H7 (cell line): Measurements from ENCODE around the gene UNC119B. TPM values are rescaled to one million over a fixed set of nuclear protein-coding genes. Genes with fewer than 3 reads are reported as not detected.
"Not testable (repeated sequence)": the region's sequence is repeated elsewhere in the genome, so short reads cannot be mapped to it uniquely, and the experiment has no call there.

Source experiments
- DNase-seq: peaks from one replicate; pipeline ENCODE4 v3.0.0; 2012
- H3K27me3 ChIP-seq: 2 replicates; pipeline ENCODE4 v1.6.0; 2011; ENCODE audit warnings: mild to moderate bottlenecking, low read length; ENCODE audit not compliant: control insufficient read depth, insufficient read depth
- H3K36me3 ChIP-seq: replicated peaks from 2 replicates; pipeline ENCODE4 v1.5.1; 2011; ENCODE audit warnings: low read length; ENCODE audit not compliant: control insufficient read depth, insufficient read depth
- H3K4me3 ChIP-seq: 2 replicates; pipeline ENCODE4 v1.5.1; 2011; ENCODE audit warnings: low read depth, mild to moderate bottlenecking, control low read depth, low read length, moderate library complexity; ENCODE audit not compliant: insufficient read depth
- total RNA-seq: library from RNA; depleted of rRNA; stranded (reverse); fragments of >200 nt; shearing (Covaris generic); gene quantifications from 2 replicates; pipeline ENCODE4 v1.2.3, GENCODE V29; 2014; rRNA removed

The UNC119B gene
- total RNA-seq = 15.8 and 26.4 TPM in 2 replicates

- peaks cover 4% of the 10 kb centered on the region for H3K36me3 ChIP-seq
- no peaks in the 10 kb centered on the region for H3K27me3 ChIP-seq
- peak within 1 kb of the TSS; percentile 79 for H3K4me3 ChIP-seq
- peak; percentile 97 for DNase-seq
Observed at GRCh38 chr12:120710031-120710804, at the start of gene UNC119B. TSS of gene UNC119B (plus strand) at chr12:120710458. CDS start at chr12:120710475, 17 bp downstream.

- no peak overlapping the region for H3K4me3 ChIP-seq
- H3K27me3 ChIP-seq = no peaks in the 10 kb centered on the region
- H3K36me3 ChIP-seq = no peaks in the 10 kb centered on the region
- DNase-seq = no peak
Observed at GRCh38 chr12:120661432-120661831, 48.8 kb upstream of the UNC119B start.

- DNase-seq = no peak
- Histone ChIP-seq H3K36me3 (no peaks in the 10 kb centered on the region), H3K27me3 (no peaks in the 10 kb centered on the region), H3K4me3 (no peak overlapping the region)
Observed at GRCh38 chr12:120662879-120663278, 47.4 kb upstream of the UNC119B start.

- H3K36me3 ChIP-seq = no peaks in the 10 kb centered on the region
- H3K27me3 ChIP-seq = no peaks in the 10 kb centered on the region
- DNase-seq = no peak
- no peak overlapping the region for H3K4me3 ChIP-seq
Observed at GRCh38 chr12:120663741-120664140, 46.5 kb upstream of the UNC119B start.

GRCh38 chr12:120666571-120667390 is 43.5 kb upstream of the UNC119B start:
- DNase-seq = peak; percentile 72
- Histone ChIP-seq H3K36me3 (no peaks in the 10 kb centered on the region), H3K4me3 (no peak overlapping the region), H3K27me3 (no peaks in the 10 kb centered on the region)

- no peaks in the 10 kb centered on the region for H3K27me3 ChIP-seq
- peak; percentile 80 for DNase-seq
- no peaks in the 10 kb centered on the region for H3K36me3 ChIP-seq
- no peak overlapping the region for H3K4me3 ChIP-seq
Observed at GRCh38 chr12:120668091-120668867, 42.0 kb upstream of the UNC119B start.

- no peaks in the 10 kb centered on the region for H3K27me3 ChIP-seq
- peak; percentile 78 for DNase-seq
- no peaks in the 10 kb centered on the region for H3K36me3 ChIP-seq
- peak overlapping the region; percentile 10; the same call in 1 of the 2 replicates for H3K4me3 ChIP-seq
Observed at GRCh38 chr12:120668868-120669840, 41.1 kb upstream of the UNC119B start.

GRCh38 chr12:120670237-120670636 is 40.0 kb upstream of the UNC119B start:
- not testable (repeated sequence) for H3K4me3 ChIP-seq, H3K27me3 ChIP-seq, DNase-seq, H3K36me3 ChIP-seq

GRCh38 chr12:120670667-120671066 is 39.6 kb upstream of the UNC119B start:
- no peak for DNase-seq
- H3K27me3 ChIP-seq = no peaks in the 10 kb centered on the region
- no peak overlapping the region for H3K4me3 ChIP-seq
- H3K36me3 ChIP-seq = no peaks in the 10 kb centered on the region

- Histone ChIP-seq H3K4me3 (no peak overlapping the region), H3K27me3 (no peaks in the 10 kb centered on the region), H3K36me3 (no peaks in the 10 kb centered on the region)
- peak; percentile 19 for DNase-seq
Observed at GRCh38 chr12:120674097-120674636, 36.1 kb upstream of the UNC119B start.

GRCh38 chr12:120677765-120678473 is 32.3 kb upstream of the UNC119B start:
- Histone ChIP-seq H3K36me3 (no peaks in the 10 kb centered on the region), H3K4me3 (no peak overlapping the region), H3K27me3 (no peaks in the 10 kb centered on the region)
- no peak for DNase-seq

- Histone ChIP-seq H3K36me3 (no peaks in the 10 kb centered on the region), H3K4me3 (no peak overlapping the region), H3K27me3 (no peaks in the 10 kb centered on the region)
- DNase-seq = no peak
Observed at GRCh38 chr12:120678572-120678971, 31.7 kb upstream of the UNC119B start.
